PC-3 (cell line): ENCODE data around the gene TBX15. TPM values are rescaled to one million over a fixed set of nuclear protein-coding genes. Genes with fewer than 3 reads are reported as not detected.

ENCODE experiments used
- ATAC-seq: fragments of 200-7000 bp; cut with Tn5 transposase; 2 replicates; pipeline ENCODE4 v1.9.1; 2020; ENCODE audit warnings: mild to moderate bottlenecking, moderate library complexity
- BruUV-seq: library from RNA; stranded (reverse); fragments of 400-500 nt; replicated peaks from 2 replicates; lab custom pipeline; 2021; lab: Mats Ljungman, UMichigan
- CTCF ChIA-PET: fragments of 300-600 bp; sonication (Branson Sonifier 250); formaldehyde crosslinking; loops from one replicate; lab custom pipeline; 2022; ENCODE audit warnings: antibody characterized with exemption; lab: Charles Lee
- POLR2A ChIA-PET: fragments of 300-600 bp; sonication (Branson Sonifier 250); formaldehyde crosslinking; loops from one replicate; lab custom pipeline; 2022; ENCODE audit warnings: antibody characterized with exemption; ENCODE audit not compliant: unreplicated experiment; lab: Charles Lee
- DNase-seq: peaks from one replicate; pipeline ENCODE4 v3.0.0-alpha.2; 2015
- H2AFZ ChIP-seq: fragments of 300-600 bp; sonication (generic); 2 replicates; pipeline ENCODE4 v1.6.0; 2016; ENCODE audit warnings: antibody characterized with exemption, low read length
- H3F3A ChIP-seq: fragments of 300-600 bp; sonication (generic); one replicate; pipeline ENCODE4 v1.6.0; 2017; ENCODE audit warnings: antibody characterized with exemption, low read length, control low read depth, mild to moderate bottlenecking; ENCODE audit not compliant: unreplicated experiment
- H3K27ac ChIP-seq: fragments of 300-600 bp; sonication (generic); 2 replicates; pipeline ENCODE4 v1.5.1; 2016; ENCODE audit warnings: mild to moderate bottlenecking, low read length
- H3K27me3 ChIP-seq: fragments of 300-600 bp; sonication (generic); 2 replicates; pipeline ENCODE4 v1.6.1; 2016; ENCODE audit warnings: low read length, mixed read lengths
- H3K36me3 ChIP-seq: fragments of 300-600 bp; sonication (generic); 2 replicates; pipeline ENCODE4 v1.6.1; 2016; ENCODE audit warnings: low read depth, mixed run types, low read length, mixed read lengths
- H3K4me1 ChIP-seq: fragments of 300-600 bp; sonication (generic); 2 replicates; pipeline ENCODE4 v1.5.1; 2016; ENCODE audit warnings: low read length; ENCODE audit not compliant: insufficient read depth
- H3K4me2 ChIP-seq: fragments of 300-600 bp; sonication (generic); 2 replicates; pipeline ENCODE4 v1.6.0; 2016; ENCODE audit warnings: low read length
- H3K4me3 ChIP-seq: fragments of 300-600 bp; sonication (generic); 2 replicates; pipeline ENCODE4 v1.5.1; 2016; ENCODE audit warnings: mild to moderate bottlenecking, low read length, mixed read lengths
- H3K79me2 ChIP-seq: fragments of 300-600 bp; sonication (generic); 2 replicates; pipeline ENCODE4 v1.6.1; 2017; ENCODE audit warnings: low read length, mixed read lengths
- H3K9ac ChIP-seq: fragments of 300-600 bp; sonication (generic); 2 replicates; pipeline ENCODE4 v1.6.0; 2016; ENCODE audit warnings: mild to moderate bottlenecking, low read length
- H3K9me2 ChIP-seq: fragments of 300-600 bp; sonication (generic); replicated peaks from 2 replicates; pipeline ENCODE4 v1.6.1; 2016; ENCODE audit warnings: mixed run types, low read length, mixed read lengths
- H3K9me3 ChIP-seq: fragments of 300-600 bp; sonication (generic); 2 replicates; pipeline ENCODE4 v1.6.1; 2016; ENCODE audit warnings: low read length, mixed read lengths
- H4K20me1 ChIP-seq: fragments of 300-600 bp; sonication (generic); 2 replicates; pipeline ENCODE4 v1.6.1; 2016; ENCODE audit warnings: low read length, mixed read lengths
- EZH2 ChIP-seq: fragments of 300-600 bp; sonication (generic); IDR thresholded peaks from one replicate; pipeline ENCODE4 v1.6.1; 2017; ENCODE audit warnings: antibody characterized with exemption, mild to moderate bottlenecking, low read length; ENCODE audit not compliant: unreplicated experiment
- EZH2phosphoT487 ChIP-seq: fragments of 300-600 bp; sonication (generic); IDR thresholded peaks from 2 replicates; pipeline ENCODE4 v1.6.1; 2018; ENCODE audit warnings: mild to moderate bottlenecking, antibody characterized with exemption, low read length, borderline replicate concordance
- intact Hi-C: fragments of 100-400 bp; cut with micrococcal nuclease; formaldehyde crosslinking; loops from 2 replicates; pipeline ENCODE4 v1.9.0; 2023
- total RNA-seq: library from RNA; depleted of rRNA; stranded (reverse); fragments of >200 nt; gene quantifications from 2 replicates; pipeline ENCODE4 v1.2.3, GENCODE V29; 2014; rRNA removed
- TF ChIP-seq, protein P1 (sequence below): fragments of 300-600 bp; sonication (generic); conservative IDR thresholded peaks from 2 replicates; pipeline ENCODE4 v1.5.1; 2017; ENCODE audit warnings: antibody characterized with exemption, low read depth, mild to moderate bottlenecking, low read length

TBX15 gene
- total RNA-seq, 1 experiment from 2014 or later, result 0.58 TPM

DNA sequence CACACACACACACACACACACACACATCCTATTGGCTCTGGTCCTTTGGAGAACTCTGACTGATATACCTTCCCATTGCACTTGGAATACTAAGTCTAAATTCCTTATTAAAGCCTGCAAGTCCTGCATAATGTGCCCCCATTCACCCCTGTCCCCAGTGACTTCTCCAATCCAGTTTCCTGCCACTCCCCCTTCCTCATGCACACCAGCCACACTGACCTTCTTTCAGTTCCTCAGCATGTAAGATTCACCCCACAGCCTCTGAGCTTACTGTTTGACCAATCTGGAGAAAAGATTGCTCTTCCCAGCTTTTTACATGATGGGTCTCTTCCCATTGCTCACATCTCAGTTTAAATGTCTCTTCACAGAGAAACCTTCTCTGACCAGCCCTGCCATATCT lies 146.6 kb downstream of the TBX15 start:
- no peak for DNase-seq
- ChIA-PET CTCF (no interaction called here), POLR2A (no interaction called here)

More for the DNA sequence above, 146.6 kb downstream of the TBX15 start:
- no peaks in the 10 kb centered on the region for H3F3A ChIP-seq
- H3K79me2 ChIP-seq, result no peaks in the 10 kb centered on the region
- no peak overlapping the region for H3K4me2 ChIP-seq
- no peak for TF ChIP-seq EZH2phosphoT487
- no peak for TF ChIP-seq EZH2
- TF ChIP-seq, protein P1, sequence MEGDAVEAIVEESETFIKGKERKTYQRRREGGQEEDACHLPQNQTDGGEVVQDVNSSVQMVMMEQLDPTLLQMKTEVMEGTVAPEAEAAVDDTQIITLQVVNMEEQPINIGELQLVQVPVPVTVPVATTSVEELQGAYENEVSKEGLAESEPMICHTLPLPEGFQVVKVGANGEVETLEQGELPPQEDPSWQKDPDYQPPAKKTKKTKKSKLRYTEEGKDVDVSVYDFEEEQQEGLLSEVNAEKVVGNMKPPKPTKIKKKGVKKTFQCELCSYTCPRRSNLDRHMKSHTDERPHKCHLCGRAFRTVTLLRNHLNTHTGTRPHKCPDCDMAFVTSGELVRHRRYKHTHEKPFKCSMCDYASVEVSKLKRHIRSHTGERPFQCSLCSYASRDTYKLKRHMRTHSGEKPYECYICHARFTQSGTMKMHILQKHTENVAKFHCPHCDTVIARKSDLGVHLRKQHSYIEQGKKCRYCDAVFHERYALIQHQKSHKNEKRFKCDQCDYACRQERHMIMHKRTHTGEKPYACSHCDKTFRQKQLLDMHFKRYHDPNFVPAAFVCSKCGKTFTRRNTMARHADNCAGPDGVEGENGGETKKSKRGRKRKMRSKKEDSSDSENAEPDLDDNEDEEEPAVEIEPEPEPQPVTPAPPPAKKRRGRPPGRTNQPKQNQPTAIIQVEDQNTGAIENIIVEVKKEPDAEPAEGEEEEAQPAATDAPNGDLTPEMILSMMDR, result no peak
- no TSS peak for BruUV-seq
- no peak overlapping the region for H3K4me3 ChIP-seq
- no peaks in the 10 kb centered on the region for H3K27me3 ChIP-seq
- no peak for ATAC-seq
- no peaks in the 10 kb centered on the region for H3K9me2 ChIP-seq
- intact Hi-C loops, result no loop called here
- H3K9ac ChIP-seq, result no peak overlapping the region
- H3K27ac ChIP-seq, result no peak overlapping the region
- no peaks in the 10 kb centered on the region for H4K20me1 ChIP-seq
- H3K4me1 ChIP-seq, result no peaks in the 10 kb centered on the region
- no peak overlapping the region for H2AFZ ChIP-seq
- no peaks in the 10 kb centered on the region for H3K36me3 ChIP-seq
- no peaks in the 10 kb centered on the region for H3K9me3 ChIP-seq

Other genes starting within 250 kb of the TBX15 start
- 16.8 and 18.1 TPM in 2 replicates for gene WARS2, start 152.3 kb upstream of the TBX15 start, total RNA-seq